ENCODE results near the gene CERS1.

CERS1 gene

GRCh38 chr19:18844806-18845329 is 51.1 kb downstream of the CERS1 start:
- DNase-seq = no peak

GRCh38 chr19:18843960-18844359 is 52.0 kb downstream of the CERS1 start:
- DNase-seq = no peak

GRCh38 chr19:18842166-18842565 is 53.8 kb downstream of the CERS1 start:
- no peak for DNase-seq

GRCh38 chr19:18841400-18841799 is 54.6 kb downstream of the CERS1 start:
- no peak for DNase-seq

GRCh38 chr19:18840288-18841267 is 55.4 kb downstream of the CERS1 start:
- DNase-seq = no peak

- no peak for DNase-seq
These were observed 56.3 kb downstream of the CERS1 start for GRCh38 chr19:18839465-18840287.

GRCh38 chr19:18834644-18834984 is 61.3 kb downstream of the CERS1 start:
- DNase-seq = no peak

GRCh38 chr19:18833849-18834643 is 61.9 kb downstream of the CERS1 start:
- no peak for DNase-seq

GRCh38 chr19:18833141-18833476 is 62.8 kb downstream of the CERS1 start:
- DNase-seq = no peak

- DNase-seq = peak in 1 of 56 donors; percentile 12
These were observed 63.4 kb downstream of the CERS1 start for GRCh38 chr19:18832306-18833140.

- peak in 55 of 56 donors; percentile 36 to 92 (median 81) for DNase-seq
These were observed 64.2 kb downstream of the CERS1 start, which contains the start of gene UPF1 for GRCh38 chr19:18831524-18832305. TSS of gene UPF1 (plus strand) at chr19:18831959. CDS start at chr19:18832210, 251 bp downstream.

- no peak for DNase-seq
These were observed 65.5 kb downstream of the CERS1 start for GRCh38 chr19:18830488-18830887.

- no peak for DNase-seq
These were observed 67.2 kb downstream of the CERS1 start for GRCh38 chr19:18828786-18829185.

Measured in amygdala (tissue), 56 donors.